Spinal cord (tissue), 10 donors: ENCODE data around the gene SUCNR1. TPM values are rescaled to one million over a fixed set of nuclear protein-coding genes. Genes with fewer than 3 reads are reported as not detected.

Source experiments
- DNase-seq, 6 donors: peaks; one replicate each; pipeline versions ENCODE4 v3.0.0 to v3.0.0-alpha.2; 2013 to 2015; ENCODE audit warnings: low spot score in 6 of 6, low read depth in 4 of 6
- H3K27ac ChIP-seq: one replicate; pipeline ENCODE4 v1.5.1; 2013; ENCODE audit warnings: low read depth, low read length, control low read depth
- H3K27me3 ChIP-seq: one replicate; pipeline ENCODE4 v1.6.1; 2013; ENCODE audit warnings: low read length; ENCODE audit not compliant: control insufficient read depth, insufficient read depth
- H3K36me3 ChIP-seq: one replicate; pipeline ENCODE4 v1.6.1; 2013; ENCODE audit warnings: low read length; ENCODE audit not compliant: control insufficient read depth, insufficient read depth
- H3K4me1 ChIP-seq: one replicate; pipeline ENCODE4 v1.6.1; 2013; ENCODE audit warnings: low read length; ENCODE audit not compliant: control insufficient read depth, insufficient read depth
- H3K4me3 ChIP-seq: one replicate; pipeline ENCODE4 v1.5.1; 2013; ENCODE audit warnings: low read depth, low read length, control low read depth
- H3K9me3 ChIP-seq: one replicate; pipeline ENCODE4 v1.6.1; 2013; ENCODE audit warnings: low read length; ENCODE audit not compliant: control insufficient read depth, insufficient read depth
- WGBS: methylation state at CpG from one replicate; pipeline ENCODE4 v1.1.5; 2013; ENCODE audit warnings: missing lambda C conversion rate; ENCODE audit not compliant: insufficient coverage; 5-methylcytosine and 5-hydroxymethylcytosine counted together
- polyA plus RNA-seq, 2 donors: library from polyadenylated mRNA; unstranded; fragments of 120-200 nt; gene quantifications; one replicate each; pipeline ENCODE4 v1.2.1, GENCODE V29; 2013; ENCODE audit not compliant: insufficient read length in 2 of 2
- total RNA-seq, 2 donors: library from RNA; depleted of rRNA in 1 of 2; stranded (reverse); fragments of 120-200 nt in 1 of 2; fragments of >200 nt in 1 of 2; gene quantifications; one replicate each; pipeline versions ENCODE4 v1.2.3 to v1.2.4, GENCODE V29; 2013 to 2014
- donor health status: healthy.

SUCNR1 gene
- total and polyA plus RNA-seq, 4 donors: 0.44 to 2.6 (median 0.87) TPM

- no peaks in the 10 kb centered on the region for H3K27me3 ChIP-seq
- no CpG with 5 or more reads among the region's 1 CpG for WGBS
- no peaks in the 10 kb centered on the region for H3K9me3 ChIP-seq
- no peak for DNase-seq
- no peaks in the 10 kb centered on the region for H3K4me1 ChIP-seq
- no peak overlapping the region for H3K4me3 ChIP-seq
- H3K36me3 ChIP-seq: no peaks in the 10 kb centered on the region
- H3K27ac ChIP-seq: no peak overlapping the region
Measured at GRCh38 chr3:151909681-151910405, 36.4 kb downstream of the SUCNR1 start.

- WGBS: no CpG with 5 or more reads among the region's 1 CpG
Measured at GRCh38 chr3:151911462-151911861, 38.0 kb downstream of the SUCNR1 start.

GRCh38 chr3:151912028-151912427 lies 38.6 kb downstream of the SUCNR1 start:
- H3K4me1 ChIP-seq: no peaks in the 10 kb centered on the region
- 80% methylated on average over 1 of the region's 1 CpG for WGBS
- H3K4me3 ChIP-seq: no peak overlapping the region
- no peaks in the 10 kb centered on the region for H3K36me3 ChIP-seq
- no peak overlapping the region for H3K27ac ChIP-seq
- no peaks in the 10 kb centered on the region for H3K9me3 ChIP-seq
- no peak for DNase-seq
- H3K27me3 ChIP-seq: no peaks in the 10 kb centered on the region

More at GRCh38 chr3:151911462-151911861, 38.0 kb downstream of the SUCNR1 start:
- no peak for DNase-seq
- H3K27ac ChIP-seq: no peak overlapping the region
- no peaks in the 10 kb centered on the region for H3K27me3 ChIP-seq
- no peaks in the 10 kb centered on the region for H3K36me3 ChIP-seq
- H3K9me3 ChIP-seq: no peaks in the 10 kb centered on the region
- no peaks in the 10 kb centered on the region for H3K4me1 ChIP-seq
- H3K4me3 ChIP-seq: no peak overlapping the region

GRCh38 chr3:151916781-151917180 lies 43.3 kb downstream of the SUCNR1 start:
- no peak for DNase-seq
- Histone ChIP-seq H3K27ac (no peak overlapping the region), H3K36me3 (no peaks in the 10 kb centered on the region), H3K27me3 (no peaks in the 10 kb centered on the region), H3K9me3 (no peaks in the 10 kb centered on the region), H3K4me1 (no peaks in the 10 kb centered on the region), H3K4me3 (no peak overlapping the region)

GRCh38 chr3:151918253-151919029 lies 45.0 kb downstream of the SUCNR1 start:
- Histone ChIP-seq H3K4me1 (no peaks in the 10 kb centered on the region), H3K27me3 (no peaks in the 10 kb centered on the region), H3K27ac (no peak overlapping the region), H3K9me3 (no peaks in the 10 kb centered on the region), H3K36me3 (no peaks in the 10 kb centered on the region), H3K4me3 (no peak overlapping the region)
- peak in 5 of 6 donors; percentile 15 to 83 (median 24) for DNase-seq
- 100% methylated on average over 2 of the region's 5 CpGs for WGBS

- no peak overlapping the region for H3K27ac ChIP-seq
- H3K4me3 ChIP-seq: no peak overlapping the region
- H3K9me3 ChIP-seq: no peaks in the 10 kb centered on the region
- no peaks in the 10 kb centered on the region for H3K27me3 ChIP-seq
- no CpG with 5 or more reads among the region's 2 CpGs for WGBS
- no peaks in the 10 kb centered on the region for H3K4me1 ChIP-seq
- H3K36me3 ChIP-seq: no peaks in the 10 kb centered on the region
- no peak for DNase-seq
Measured at GRCh38 chr3:151919030-151919328, 45.5 kb downstream of the SUCNR1 start.

- Histone ChIP-seq H3K4me3 (no peak overlapping the region), H3K36me3 (no peaks in the 10 kb centered on the region), H3K27ac (no peak overlapping the region), H3K9me3 (no peaks in the 10 kb centered on the region), H3K27me3 (no peaks in the 10 kb centered on the region), H3K4me1 (no peaks in the 10 kb centered on the region)
- no peak for DNase-seq
- 70% methylated on average over 2 of the region's 3 CpGs for whole genome bisulfite sequencing
Measured at GRCh38 chr3:151919446-151919845, 46.0 kb downstream of the SUCNR1 start.

GRCh38 chr3:151923901-151924300 lies 50.5 kb downstream of the SUCNR1 start:
- DNase-seq: no peak
- no peaks in the 10 kb centered on the region for H3K9me3 ChIP-seq
- no peaks in the 10 kb centered on the region for H3K27me3 ChIP-seq
- no CpG with 5 or more reads among the region's 1 CpG for WGBS
- no peaks in the 10 kb centered on the region for H3K4me1 ChIP-seq
- no peak overlapping the region for H3K4me3 ChIP-seq
- H3K27ac ChIP-seq: no peak overlapping the region
- no peaks in the 10 kb centered on the region for H3K36me3 ChIP-seq

GRCh38 chr3:151924753-151925152 lies 51.3 kb downstream of the SUCNR1 start:
- no peaks in the 10 kb centered on the region for H3K4me1 ChIP-seq
- no peaks in the 10 kb centered on the region for H3K27me3 ChIP-seq
- no peak overlapping the region for H3K27ac ChIP-seq
- no peak overlapping the region for H3K4me3 ChIP-seq
- 100% methylated on average over 2 of the region's 3 CpGs for WGBS
- DNase-seq: no peak
- H3K36me3 ChIP-seq: no peaks in the 10 kb centered on the region
- no peaks in the 10 kb centered on the region for H3K9me3 ChIP-seq

GRCh38 chr3:151925419-151925818 lies 52.0 kb downstream of the SUCNR1 start:
- Histone ChIP-seq H3K4me1 (no peaks in the 10 kb centered on the region), H3K36me3 (no peaks in the 10 kb centered on the region)

More at GRCh38 chr3:151925419-151925818, 52.0 kb downstream of the SUCNR1 start:
- Histone ChIP-seq H3K27me3 (no peaks in the 10 kb centered on the region), H3K9me3 (no peaks in the 10 kb centered on the region), H3K27ac (no peak overlapping the region), H3K4me3 (no peak overlapping the region)
- 44% methylated on average over 1 of the region's 4 CpGs for WGBS
- DNase-seq: no peak
